Heart right ventricle (tissue), 16 donors: ENCODE measurements around the gene LRRN2. TPM values are rescaled to one million over a fixed set of nuclear protein-coding genes. Genes with fewer than 3 reads are reported as not detected.

Experiments
- ATAC-seq, 8 donors: fragments of 200-7000 bp; cut with Tn5 transposase; one replicate each; pipeline ENCODE4 v1.9.1; 2020; ENCODE audit warnings: mild to moderate bottlenecking in 8 of 8, moderate library complexity in 8 of 8, moderate number of reproducible peaks in 1 of 8
- DNase-seq, 2 donors: peaks; one replicate each; pipeline ENCODE4 v3.0.0-alpha.2; 2020
- H3K27ac ChIP-seq, 10 donors: fragments of 200-600 bp; sonication (generic) in 2 of 10; one replicate each; pipeline versions ENCODE4 v1.5.0 to v1.8.0; 2020 to 2022; ENCODE audit warnings: mild to moderate bottlenecking in 3 of 10
- H3K27me3 ChIP-seq, 7 donors: fragments of 200-600 bp; one replicate each; pipeline ENCODE4 v1.8.0; 2021 to 2022; ENCODE audit warnings: mild to moderate bottlenecking in 2 of 7
- H3K36me3 ChIP-seq, 9 donors: fragments of 200-600 bp; sonication (generic) in 1 of 9; one replicate each; pipeline versions ENCODE4 v1.5.0 to v1.8.0; 2020 to 2022; ENCODE audit warnings: mild to moderate bottlenecking in 2 of 9
- H3K4me1 ChIP-seq, 9 donors: fragments of 200-600 bp; sonication (generic) in 1 of 9; one replicate each; pipeline versions ENCODE4 v1.5.0 to v1.8.0; 2020 to 2022; ENCODE audit warnings: mild to moderate bottlenecking in 4 of 9
- H3K4me3 ChIP-seq, 10 donors: fragments of 200-600 bp; sonication (generic) in 2 of 10; one replicate each; pipeline versions ENCODE4 v1.5.0 to v1.8.0; 2020 to 2022; ENCODE audit warnings: mild to moderate bottlenecking in 7 of 10, moderate library complexity in 2 of 10
- H3K9me3 ChIP-seq, 11 donors: fragments of 200-600 bp in 10 of 11; sonication (generic) in 2 of 11; one replicate each; pipeline versions ENCODE4 v1.5.0 to v1.8.0; 2013 to 2022; ENCODE audit warnings: mild to moderate bottlenecking in 2 of 11, control low read depth in 1 of 11, moderate library complexity in 1 of 11
- WGBS, 2 donors: extraction: QIAGEN DNeasy Blood & Tissue Kit; methylation state at CpG; one replicate each; pipeline ENCODE4 v1.1.7; 2013; ENCODE audit warnings: inconsistent platforms in 1 of 2; 5-methylcytosine and 5-hydroxymethylcytosine counted together
- intact Hi-C, 10 donors: fragments of 100-400 bp; cut with DNase I; formaldehyde crosslinking; loops; one replicate each; pipeline versions ENCODE4 v1.11.1 to v1.14.2; 2022
- polyA plus RNA-seq, 2 donors: library from polyadenylated mRNA; stranded (reverse); fragments of 200-250 nt; gene quantifications; one replicate each; pipeline ENCODE4 v1.2.3, GENCODE V29; 2013
- total RNA-seq, 10 donors: library from RNA; stranded (reverse); fragmentation: NEBNext Ultra II Directional in 3 of 10; extraction: Animal tissue kit (Norgen Biotek cat#: 25700) in 3 of 10; gene quantifications; one replicate each; pipeline versions ENCODE4 v1.2.1 to v1.2.4, GENCODE V29; 2021 to 2023
- TF ChIP-seq, protein P1 (sequence below), 9 donors: fragments of 200-600 bp; sonication (generic) in 2 of 9; IDR thresholded peaks; one replicate each; pipeline versions ENCODE4 v1.5.0 to v1.8.0; 2021 to 2022; ENCODE audit warnings: antibody characterized with exemption in 9 of 9, mild to moderate bottlenecking in 5 of 9, moderate library complexity in 1 of 9
- donor health status: Arrhythmogenic right ventricular cardiomyopathy.
- donor health status: ischemic (EF 13 %, LVEDD 7.1; RV severe dilation, severe dysfunction).
- donor health status: healthy with polysubstance abuse.
- donor health status: DM: no; HTN: yes; CAD: no.
- donor health status: DM: no; HTN: no; CAD: no.
- donor health status: ischemic (EF 25% LVEDD 6.9; RV normal size, moderate dysfunction).
- donor health status: ischemic (EF 25% LVEDD 5.7; RV mildly dilated, moderate dysfunction).
- donor health status: healthy.
- donor health status: DM: yes; HTN: yes; CAD: no.
- donor health status: Ischemic cardiomyopathy.
- donor health status: ischemic (EF 35%, LVEDD 5.7; RV mildly dilated, moderate dysfunction).
- donor health status: nonischemic (EF 11% LVEDD 7.7; RV severe dilation, severe dysfunction).
- donor health status: DM: yes; HTN: yes; CAD: no.
- donor health status: PGD.
- donor health status: ischemic (EF 29% LVEDD 5.4; RV normal size, mild dysfunction).
- donor health status: nonischemic (EF 23%, LVEDD 6.1; RV moderate dilation, normal function).

LRRN2 gene
- total and polyA plus RNA-seq, 12 donors = 0.73 to 2.9 (median 1.1) TPM

- intact Hi-C loops = no loop called here
- no peak for DNase-seq
- Histone ChIP-seq H3K9me3 (peaks cover 0 to 6% (median 0%) of the 10 kb centered on the region in 11 donors), H3K4me1 (peaks cover 0 to 9% (median 0%) of the 10 kb centered on the region in 9 donors), H3K4me3 (no peak overlapping the region), H3K36me3 (no peaks in the 10 kb centered on the region), H3K27ac (no peak overlapping the region), H3K27me3 (peaks cover 0 to 14% (median 0%) of the 10 kb centered on the region in 7 donors)
- TF ChIP-seq, protein P1, sequence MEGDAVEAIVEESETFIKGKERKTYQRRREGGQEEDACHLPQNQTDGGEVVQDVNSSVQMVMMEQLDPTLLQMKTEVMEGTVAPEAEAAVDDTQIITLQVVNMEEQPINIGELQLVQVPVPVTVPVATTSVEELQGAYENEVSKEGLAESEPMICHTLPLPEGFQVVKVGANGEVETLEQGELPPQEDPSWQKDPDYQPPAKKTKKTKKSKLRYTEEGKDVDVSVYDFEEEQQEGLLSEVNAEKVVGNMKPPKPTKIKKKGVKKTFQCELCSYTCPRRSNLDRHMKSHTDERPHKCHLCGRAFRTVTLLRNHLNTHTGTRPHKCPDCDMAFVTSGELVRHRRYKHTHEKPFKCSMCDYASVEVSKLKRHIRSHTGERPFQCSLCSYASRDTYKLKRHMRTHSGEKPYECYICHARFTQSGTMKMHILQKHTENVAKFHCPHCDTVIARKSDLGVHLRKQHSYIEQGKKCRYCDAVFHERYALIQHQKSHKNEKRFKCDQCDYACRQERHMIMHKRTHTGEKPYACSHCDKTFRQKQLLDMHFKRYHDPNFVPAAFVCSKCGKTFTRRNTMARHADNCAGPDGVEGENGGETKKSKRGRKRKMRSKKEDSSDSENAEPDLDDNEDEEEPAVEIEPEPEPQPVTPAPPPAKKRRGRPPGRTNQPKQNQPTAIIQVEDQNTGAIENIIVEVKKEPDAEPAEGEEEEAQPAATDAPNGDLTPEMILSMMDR (IDR thresholded peaks at IDR 0.05) = no peak
- WGBS, 2 donors = 96 to 100% methylated on average over 3 of the region's 3 CpGs
- ATAC-seq = peak in 1 of 8 donors; percentile 37
Observed at GRCh38 chr1:204628868-204629267, 56.7 kb downstream of the LRRN2 start.

DNA sequence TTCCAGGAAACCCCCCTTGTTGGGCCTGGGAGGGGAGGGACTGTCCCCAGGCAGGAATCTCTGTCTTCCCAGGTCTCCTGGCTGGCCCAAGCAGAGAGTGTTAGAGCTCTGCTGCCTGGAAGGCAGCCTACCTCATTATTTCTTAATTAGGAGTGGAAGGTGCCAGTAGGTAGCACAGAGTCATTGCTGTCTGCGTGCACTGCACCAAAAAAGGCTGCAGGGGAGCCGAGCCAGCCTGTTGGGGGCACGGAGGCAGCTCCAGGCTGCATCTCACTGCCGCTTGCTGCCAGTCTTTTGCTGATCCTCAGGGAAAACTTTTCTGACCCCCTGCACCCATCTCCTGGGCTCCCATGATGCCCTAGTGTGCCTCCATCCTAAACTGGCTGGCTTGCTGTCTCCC is 58.1 kb downstream of the LRRN2 start:
- Histone ChIP-seq H3K27me3 (peaks cover 0 to 14% (median 0%) of the 10 kb centered on the region in 7 donors), H3K4me1 (peaks cover 0 to 9% (median 4%) of the 10 kb centered on the region in 9 donors), H3K4me3 (no peak overlapping the region), H3K27ac (no peak overlapping the region), H3K36me3 (no peaks in the 10 kb centered on the region), H3K9me3 (no peaks in the 10 kb centered on the region)
- ATAC-seq = no peak
- intact Hi-C loops = no loop called here
- WGBS, 2 donors = 84 to 95% methylated on average over 4 of the region's 4 CpGs
- no peak for DNase-seq
- TF ChIP-seq, protein P1 (IDR thresholded peaks at IDR 0.05) = no peak

GRCh38 chr1:204626381-204626780 is 59.2 kb downstream of the LRRN2 start:
- H3K4me3 ChIP-seq = no peak overlapping the region
- peaks cover 0 to 9% (median 4%) of the 10 kb centered on the region in 9 donors for H3K4me1 ChIP-seq
- intact Hi-C loops = no loop called here
- peaks cover 0 to 14% (median 0%) of the 10 kb centered on the region in 7 donors for H3K27me3 ChIP-seq
- TF ChIP-seq, protein P1 (IDR thresholded peaks at IDR 0.05) = no peak
- DNase-seq = no peak
- H3K27ac ChIP-seq = no peak overlapping the region
- WGBS, 2 donors = 90 to 95% methylated on average over 7 of the region's 7 CpGs
- no peaks in the 10 kb centered on the region for H3K36me3 ChIP-seq
- ATAC-seq = no peak
- no peaks in the 10 kb centered on the region for H3K9me3 ChIP-seq

DNA sequence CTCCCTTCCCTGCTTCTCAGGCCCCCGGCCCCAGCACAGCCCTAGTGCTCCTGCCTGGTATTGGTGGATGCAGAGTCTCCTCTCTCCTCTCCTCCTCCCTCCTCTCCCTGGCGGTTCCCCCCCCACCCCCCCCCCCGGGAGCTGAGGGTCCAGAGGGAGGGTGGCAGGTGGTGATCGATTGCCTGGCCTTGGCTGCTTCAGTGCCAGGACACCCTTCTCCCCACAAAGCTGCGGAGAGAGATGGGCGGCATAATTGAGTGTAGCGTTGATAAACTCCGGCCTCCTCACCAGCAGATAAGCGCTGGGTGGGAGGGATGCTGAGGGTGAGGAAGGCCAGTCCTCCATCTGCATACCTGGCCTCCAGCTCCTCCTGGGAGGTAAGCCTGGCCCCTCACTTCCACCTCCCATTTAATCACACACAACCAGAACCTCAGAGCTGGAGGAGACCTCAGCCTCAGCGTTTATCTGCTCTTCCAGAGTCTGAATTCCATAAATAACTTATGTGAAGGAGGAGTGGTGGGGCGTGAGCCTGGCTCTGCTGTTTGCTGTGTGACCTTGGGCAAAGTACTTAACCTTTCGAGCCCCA is 60.8 kb downstream of the LRRN2 start:
- intact Hi-C loops = no loop called here
- ATAC-seq = no peak
- H3K27me3 ChIP-seq = peaks cover 0 to 5% (median 0%) of the 10 kb centered on the region in 7 donors
- DNase-seq = no peak
- no peaks in the 10 kb centered on the region for H3K36me3 ChIP-seq
- TF ChIP-seq, protein P1 (IDR thresholded peaks at IDR 0.05) = no peak
- no peak overlapping the region for H3K4me3 ChIP-seq
- 36 to 47% methylated on average over 12 of the region's 12 CpGs for WGBS, 2 donors
- no peak overlapping the region for H3K27ac ChIP-seq
- no peaks in the 10 kb centered on the region for H3K9me3 ChIP-seq
- H3K4me1 ChIP-seq = peaks cover 0 to 9% (median 4%) of the 10 kb centered on the region in 9 donors
